Measurements from ENCODE around the gene ZBTB16.

The ZBTB16 gene

GRCh38 chr11:114253771-114254170 is 194.3 kb downstream of the ZBTB16 start:
- H3K4me1 ChIP-seq (ENCODE audit: control insufficient read depth, insufficient read depth, low read length): no peaks in the 10 kb centered on the region
- TF ChIP-seq ZSCAN16 (tag by site-specific recombination; IDR thresholded peaks at IDR 0.05) (no peak), CTCF (tag by site-specific recombination; IDR thresholded peaks at IDR 0.05) (no peak), ZNF529 (tag by site-specific recombination; IDR thresholded peaks at IDR 0.05; ENCODE audit: insufficient replicate concordance) (no peak), SCRT1 (tag by site-specific recombination; IDR thresholded peaks at IDR 0.05; ENCODE audit: borderline replicate concordance) (no peak), ZNF530 (tag by site-specific recombination; IDR thresholded peaks at IDR 0.05; ENCODE audit: low read depth) (no peak), IKZF3 (tag by site-specific recombination; IDR thresholded peaks at IDR 0.05) (no peak), ZBTB7A (tag by site-specific recombination; IDR thresholded peaks at IDR 0.05; ENCODE audit: low read depth) (no peak), ZBTB17 (tag by site-specific recombination; IDR thresholded peaks at IDR 0.05) (no peak), ZNF202 (tag by site-specific recombination; IDR thresholded peaks at IDR 0.05; ENCODE audit: borderline replicate concordance) (no peak)
- H3K4me3 ChIP-seq (ENCODE audit: low read depth, low read length): no peak overlapping the region
- peaks cover 0 to 4% of the 10 kb centered on the region in 2 experiments; a peak in 1 of 3 replicates for H3K36me3 ChIP-seq (ENCODE audit: control insufficient read depth in 2 of 2, insufficient read depth in 1 of 2, low read length in 2 of 2)
- ChIA-PET CTCF (interaction anchor here (0.5 to 1.4 kb wide), 2 partner anchors 59 to 259 kb away, joined by 4 to 5 read pairs; no protein-coding TSS in a partner anchor), POLR2A (no interaction called here)
- no peaks in the 10 kb centered on the region for H3K9me3 ChIP-seq (ENCODE audit: control insufficient read depth, insufficient read depth, low read depth, low read length)
- H3K27ac ChIP-seq (ENCODE audit: extremely low read depth, low read depth, low read length): no peak overlapping the region

- POLR2A ChIA-PET: no interaction called here
- no peaks in the 10 kb centered on the region for H3K9me3 ChIP-seq (ENCODE audit: control insufficient read depth, insufficient read depth, low read depth, low read length)
- CTCF ChIA-PET: interaction anchor here (0.7 kb wide), 2 partner anchors 260 to 367 kb away, joined by 3 read pairs; no protein-coding TSS in a partner anchor
These were observed 195.1 kb downstream of the ZBTB16 start for GRCh38 chr11:114254571-114255146.

More at GRCh38 chr11:114254571-114255146, 195.1 kb downstream of the ZBTB16 start:
- H3K27ac ChIP-seq (ENCODE audit: extremely low read depth, low read depth, low read length): no peak overlapping the region
- TF ChIP-seq ZNF211 (tag by site-specific recombination; IDR thresholded peaks at IDR 0.05; ENCODE audit: low read depth) (no peak), ZNF596 (tag by site-specific recombination; IDR thresholded peaks at IDR 0.05) (no peak), ZNF404 (tag by site-specific recombination; IDR thresholded peaks at IDR 0.05) (no peak), GLIS1 (tag by site-specific recombination; IDR thresholded peaks at IDR 0.05) (no peak), ZNF416 (tag by site-specific recombination; IDR thresholded peaks at IDR 0.05) (no peak), ZNF221 (tag by site-specific recombination; IDR thresholded peaks at IDR 0.05; ENCODE audit: borderline replicate concordance) (no peak), ZNF280C (tag by site-specific recombination; IDR thresholded peaks at IDR 0.05) (no peak), ZNF701 (tag by site-specific recombination; IDR thresholded peaks at IDR 0.05) (no peak), ZSCAN23 (tag by site-specific recombination; IDR thresholded peaks at IDR 0.05) (no peak)
- TF ChIP-seq, protein P1, sequence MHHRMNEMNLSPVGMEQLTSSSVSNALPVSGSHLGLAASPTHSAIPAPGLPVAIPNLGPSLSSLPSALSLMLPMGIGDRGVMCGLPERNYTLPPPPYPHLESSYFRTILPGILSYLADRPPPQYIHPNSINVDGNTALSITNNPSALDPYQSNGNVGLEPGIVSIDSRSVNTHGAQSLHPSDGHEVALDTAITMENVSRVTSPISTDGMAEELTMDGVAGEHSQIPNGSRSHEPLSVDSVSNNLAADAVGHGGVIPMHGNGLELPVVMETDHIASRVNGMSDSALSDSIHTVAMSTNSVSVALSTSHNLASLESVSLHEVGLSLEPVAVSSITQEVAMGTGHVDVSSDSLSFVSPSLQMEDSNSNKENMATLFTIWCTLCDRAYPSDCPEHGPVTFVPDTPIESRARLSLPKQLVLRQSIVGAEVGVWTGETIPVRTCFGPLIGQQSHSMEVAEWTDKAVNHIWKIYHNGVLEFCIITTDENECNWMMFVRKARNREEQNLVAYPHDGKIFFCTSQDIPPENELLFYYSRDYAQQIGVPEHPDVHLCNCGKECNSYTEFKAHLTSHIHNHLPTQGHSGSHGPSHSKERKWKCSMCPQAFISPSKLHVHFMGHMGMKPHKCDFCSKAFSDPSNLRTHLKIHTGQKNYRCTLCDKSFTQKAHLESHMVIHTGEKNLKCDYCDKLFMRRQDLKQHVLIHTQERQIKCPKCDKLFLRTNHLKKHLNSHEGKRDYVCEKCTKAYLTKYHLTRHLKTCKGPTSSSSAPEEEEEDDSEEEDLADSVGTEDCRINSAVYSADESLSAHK (tag by site-specific recombination; IDR thresholded peaks at IDR 0.05): no peak
- TF ChIP-seq, protein P2, sequence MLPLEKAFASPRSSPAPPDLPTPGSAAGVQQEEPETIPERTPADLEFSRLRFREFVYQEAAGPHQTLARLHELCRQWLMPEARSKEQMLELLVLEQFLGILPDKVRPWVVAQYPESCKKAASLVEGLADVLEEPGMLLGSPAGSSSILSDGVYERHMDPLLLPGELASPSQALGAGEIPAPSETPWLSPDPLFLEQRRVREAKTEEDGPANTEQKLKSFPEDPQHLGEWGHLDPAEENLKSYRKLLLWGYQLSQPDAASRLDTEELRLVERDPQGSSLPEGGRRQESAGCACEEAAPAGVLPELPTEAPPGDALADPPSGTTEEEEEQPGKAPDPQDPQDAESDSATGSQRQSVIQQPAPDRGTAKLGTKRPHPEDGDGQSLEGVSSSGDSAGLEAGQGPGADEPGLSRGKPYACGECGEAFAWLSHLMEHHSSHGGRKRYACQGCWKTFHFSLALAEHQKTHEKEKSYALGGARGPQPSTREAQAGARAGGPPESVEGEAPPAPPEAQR (tag by site-specific recombination; IDR thresholded peaks at IDR 0.05): no peak
- H3K4me1 ChIP-seq (ENCODE audit: control insufficient read depth, insufficient read depth, low read length): no peaks in the 10 kb centered on the region
- no peak overlapping the region for H3K4me3 ChIP-seq (ENCODE audit: low read depth, low read length)
- peaks cover 0 to 4% of the 10 kb centered on the region in 2 experiments; a peak in 1 of 3 replicates for H3K36me3 ChIP-seq (ENCODE audit: control insufficient read depth in 2 of 2, insufficient read depth in 1 of 2, low read length in 2 of 2)

Measured in HEK293 (cell line).